ENCODE data around the gene FBXL7.

The FBXL7 gene

GRCh38 chr5:15499528-15500324, at the start of gene FBXL7:
TSS of gene FBXL7 (plus strand) at chr5:15500180.
- peak; percentile 53 for DNase-seq (ENCODE audit: low spot score)

- no peak for DNase-seq (ENCODE audit: low spot score)
Observed at GRCh38 chr5:15450473-15450872, 49.5 kb upstream of the FBXL7 start.

GRCh38 chr5:15450949-15451348, 49.0 kb upstream of the FBXL7 start:
- DNase-seq (ENCODE audit: low spot score), result no peak

GRCh38 chr5:15452030-15452429, 48.0 kb upstream of the FBXL7 start:
- no peak for DNase-seq (ENCODE audit: low spot score)

- DNase-seq (ENCODE audit: low spot score), result no peak
Observed at GRCh38 chr5:15452781-15453180, 47.2 kb upstream of the FBXL7 start.

- DNase-seq (ENCODE audit: low spot score), result no peak
Observed at GRCh38 chr5:15459200-15459599, 40.8 kb upstream of the FBXL7 start.

- DNase-seq (ENCODE audit: low spot score), result no peak
Observed at GRCh38 chr5:15463231-15463980, 36.6 kb upstream of the FBXL7 start.

GRCh38 chr5:15472116-15472515, 27.9 kb upstream of the FBXL7 start:
- no peak for DNase-seq (ENCODE audit: low spot score)

GRCh38 chr5:15474143-15474719, 25.7 kb upstream of the FBXL7 start:
- DNase-seq (ENCODE audit: low spot score), result no peak

GRCh38 chr5:15475367-15475766, 24.6 kb upstream of the FBXL7 start:
- DNase-seq (ENCODE audit: low spot score), result no peak

- no peak for DNase-seq (ENCODE audit: low spot score)
Observed at GRCh38 chr5:15476977-15477376, 23.0 kb upstream of the FBXL7 start.

- no peak for DNase-seq (ENCODE audit: low spot score)
Observed at GRCh38 chr5:15480436-15480835, 19.5 kb upstream of the FBXL7 start.

- no peak for DNase-seq (ENCODE audit: low spot score)
Observed at GRCh38 chr5:15483351-15484097, 16.5 kb upstream of the FBXL7 start.

GRCh38 chr5:15487228-15487627, 12.8 kb upstream of the FBXL7 start:
- no peak for DNase-seq (ENCODE audit: low spot score)

GRCh38 chr5:15489571-15490235, 10.3 kb upstream of the FBXL7 start:
- no peak for DNase-seq (ENCODE audit: low spot score)

- no peak for DNase-seq (ENCODE audit: low spot score)
Observed at GRCh38 chr5:15492545-15492944, 7.4 kb upstream of the FBXL7 start.

GRCh38 chr5:15493501-15493900, 6.5 kb upstream of the FBXL7 start:
- DNase-seq (ENCODE audit: low spot score), result no peak

GRCh38 chr5:15495026-15495425, 5.0 kb upstream of the FBXL7 start:
- DNase-seq (ENCODE audit: low spot score), result no peak

GRCh38 chr5:15496886-15497285, 3.1 kb upstream of the FBXL7 start:
- DNase-seq (ENCODE audit: low spot score), result no peak

GRCh38 chr5:15500325-15501001, 483 bp downstream of the FBXL7 start:
- DNase-seq (ENCODE audit: low spot score), result no peak

- no peak for DNase-seq (ENCODE audit: low spot score)
Observed at GRCh38 chr5:15501091-15501791, 1.3 kb downstream of the FBXL7 start.
